PC-9 (cell line): Measurements from ENCODE around the gene ANAPC1.
"Not testable (repeated sequence)": the region's sequence is repeated elsewhere in the genome, so short reads cannot be mapped to it uniquely, and the experiment has no call there.

Experiments
- EZH2 ChIP-seq: fragments of 200-600 bp; sonication (generic); IDR thresholded peaks from 2 replicates; pipeline ENCODE4 v1.8.0; 2017; ENCODE audit warnings: antibody characterized with exemption, low read depth
- TF ChIP-seq, protein P1 (sequence below): fragments of 200-600 bp; sonication (generic); conservative IDR thresholded peaks from 2 replicates; pipeline ENCODE4 v1.6.1; 2017; ENCODE audit warnings: mixed run types, antibody characterized with exemption, mild to moderate bottlenecking, moderate library complexity

DNA sequence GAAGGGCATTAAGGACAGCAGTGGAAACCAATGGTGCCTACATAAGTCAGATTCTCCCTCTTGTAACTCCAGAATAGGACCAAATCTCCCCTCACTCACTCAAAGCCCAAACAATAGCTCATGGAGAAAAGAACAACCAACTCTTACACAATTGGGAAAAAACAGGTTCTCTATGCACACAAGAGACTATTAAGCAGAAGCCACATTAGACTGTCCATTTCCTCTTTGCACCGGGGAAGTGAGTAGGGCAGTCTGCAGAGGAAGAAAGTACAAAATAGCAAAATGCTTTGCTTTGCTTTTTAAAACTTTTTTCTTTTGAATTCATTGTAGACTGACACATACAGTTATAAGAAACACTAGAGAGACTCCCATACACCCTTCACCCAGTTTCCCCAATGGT, 133.4 kb downstream of the ANAPC1 start:
- TF ChIP-seq, protein P1, sequence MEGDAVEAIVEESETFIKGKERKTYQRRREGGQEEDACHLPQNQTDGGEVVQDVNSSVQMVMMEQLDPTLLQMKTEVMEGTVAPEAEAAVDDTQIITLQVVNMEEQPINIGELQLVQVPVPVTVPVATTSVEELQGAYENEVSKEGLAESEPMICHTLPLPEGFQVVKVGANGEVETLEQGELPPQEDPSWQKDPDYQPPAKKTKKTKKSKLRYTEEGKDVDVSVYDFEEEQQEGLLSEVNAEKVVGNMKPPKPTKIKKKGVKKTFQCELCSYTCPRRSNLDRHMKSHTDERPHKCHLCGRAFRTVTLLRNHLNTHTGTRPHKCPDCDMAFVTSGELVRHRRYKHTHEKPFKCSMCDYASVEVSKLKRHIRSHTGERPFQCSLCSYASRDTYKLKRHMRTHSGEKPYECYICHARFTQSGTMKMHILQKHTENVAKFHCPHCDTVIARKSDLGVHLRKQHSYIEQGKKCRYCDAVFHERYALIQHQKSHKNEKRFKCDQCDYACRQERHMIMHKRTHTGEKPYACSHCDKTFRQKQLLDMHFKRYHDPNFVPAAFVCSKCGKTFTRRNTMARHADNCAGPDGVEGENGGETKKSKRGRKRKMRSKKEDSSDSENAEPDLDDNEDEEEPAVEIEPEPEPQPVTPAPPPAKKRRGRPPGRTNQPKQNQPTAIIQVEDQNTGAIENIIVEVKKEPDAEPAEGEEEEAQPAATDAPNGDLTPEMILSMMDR: not testable (repeated sequence)
- TF ChIP-seq EZH2: not testable (repeated sequence)
